H1 (cell line): ENCODE measurements around the gene HHAT. TPM values are rescaled to one million over a fixed set of nuclear protein-coding genes. Genes with fewer than 3 reads are reported as not detected.

Source experiments
- CTCF ChIA-PET: fragments of 300-600 bp; sonication (Branson Sonifier 250); formaldehyde crosslinking; loops from one replicate; lab custom pipeline; 2021; ENCODE audit not compliant: partially characterized antibody; lab: Charles Lee
- POLR2A ChIA-PET: fragments of 300-600 bp; sonication (Branson Sonifier 250); formaldehyde crosslinking; loops from one replicate; lab custom pipeline; 2021; ENCODE audit warnings: inconsistent platforms; ENCODE audit not compliant: partially characterized antibody; lab: Charles Lee
- DNase-seq, 2 experiments: peaks; one replicate each; pipeline versions ENCODE4 v3.0.0 to v3.0.0-alpha.2; 2010 to 2022; ENCODE audit warnings: low spot score in 2 of 2, low read depth in 1 of 2, mixed read lengths in 1 of 2
- FAIRE-seq: peaks from 2 replicates; lab custom pipeline; 2011; peaks lifted over from hg19 to GRCh38; lab: Jason Lieb, UNC
- H2AFZ ChIP-seq: 2 replicates; pipeline ENCODE4 v1.8.1; 2012; ENCODE audit warnings: low read length, inconsistent platforms
- H2AK5ac ChIP-seq: 2 replicates; pipeline ENCODE4 v1.6.1; 2013; ENCODE audit warnings: low read depth, low read length
- H2BK120ac ChIP-seq: replicated peaks from 2 replicates; pipeline ENCODE3; 2013; ENCODE audit warnings: low read depth, low read length, inconsistent platforms
- H2BK12ac ChIP-seq: 2 replicates; pipeline ENCODE4 v1.6.1; 2013; ENCODE audit warnings: low read depth, low read length
- H2BK15ac ChIP-seq: 2 replicates; pipeline ENCODE4 v1.6.1; 2013; ENCODE audit warnings: low read length
- H2BK20ac ChIP-seq: 2 replicates; pipeline ENCODE4 v1.6.1; 2013; ENCODE audit warnings: low read length
- H2BK5ac ChIP-seq: 2 replicates; pipeline ENCODE4 v1.6.1; 2013; ENCODE audit warnings: low read depth, low read length
- H3K14ac ChIP-seq: 2 replicates; pipeline ENCODE4 v1.6.1; 2013; ENCODE audit warnings: inconsistent platforms; ENCODE audit not compliant: insufficient read length
- H3K18ac ChIP-seq: 2 replicates; pipeline ENCODE4 v1.6.1; 2013; ENCODE audit warnings: low read length; ENCODE audit errors: extremely low read depth
- H3K23ac ChIP-seq: 2 replicates; pipeline ENCODE4 v1.6.1; 2013; ENCODE audit warnings: inconsistent platforms; ENCODE audit not compliant: insufficient read length
- H3K23me2 ChIP-seq: 2 replicates; pipeline ENCODE4 v1.6.1; 2013; ENCODE audit warnings: low read depth, low read length
- H3K27ac ChIP-seq: 2 replicates; pipeline ENCODE4 v1.6.1; 2011; ENCODE audit warnings: low read depth, low read length, inconsistent platforms
- H3K27me3 ChIP-seq, 4 experiments: replicated peaks in 1 of 4; 1 replicate in 1 of 4; 2 replicates in 3 of 4; pipeline versions ENCODE4 v1.6.1 to v1.8.1; 2011 to 2013; ENCODE audit warnings: low read length in 3 of 4, mild to moderate bottlenecking in 3 of 4, inconsistent platforms in 2 of 4, mixed read lengths in 2 of 4, moderate library complexity in 1 of 4; ENCODE audit not compliant: control insufficient read depth in 3 of 4, insufficient read depth in 3 of 4; ENCODE audit errors: extremely low read depth in 1 of 4
- H3K36me3 ChIP-seq, 4 experiments: 2 replicates each; pipeline versions ENCODE4 v1.6.1 to v1.8.1; 2011 to 2013; ENCODE audit warnings: mild to moderate bottlenecking in 4 of 4, low read length in 3 of 4, moderate library complexity in 2 of 4, control low read depth in 1 of 4, inconsistent platforms in 1 of 4; ENCODE audit not compliant: insufficient read depth in 4 of 4, control insufficient read depth in 2 of 4
- H3K4ac ChIP-seq: replicated peaks from 2 replicates; pipeline ENCODE3; 2013; ENCODE audit warnings: low read length, low read depth, mixed read lengths, inconsistent platforms; ENCODE audit not compliant: insufficient read length
- H3K4me1 ChIP-seq, 4 experiments: replicated peaks in 1 of 4; 1 replicate in 1 of 4; 2 replicates in 3 of 4; pipeline versions ENCODE4 v1.6.1 to v1.8.1; 2011 to 2013; ENCODE audit warnings: low read length in 3 of 4, inconsistent platforms in 2 of 4, mixed read lengths in 1 of 4; ENCODE audit not compliant: insufficient read depth in 4 of 4, control insufficient read depth in 3 of 4
- H3K4me2 ChIP-seq, 2 experiments: 2 replicates each; pipeline versions ENCODE4 v1.6.1 to v1.8.1; 2011 to 2013; ENCODE audit warnings: low read depth in 2 of 2, low read length in 2 of 2, control low read depth in 1 of 2, inconsistent platforms in 1 of 2, mild to moderate bottlenecking in 1 of 2; ENCODE audit not compliant: insufficient read depth in 1 of 2
- H3K4me3 ChIP-seq, 4 experiments: fragments of 200-600, 300-600 bp in 1 of 4; sonication (generic), shearing (Covaris generic), sonication (Bioruptor Twin) in 1 of 4; 2 replicates each; pipeline versions ENCODE4 v1.5.1 to v1.8.1; 2011 to 2016; ENCODE audit warnings: low read length in 4 of 4, low read depth in 3 of 4, control low read depth in 2 of 4, inconsistent platforms in 2 of 4, mild to moderate bottlenecking in 2 of 4, mixed read lengths in 1 of 4, moderate library complexity in 1 of 4; ENCODE audit not compliant: insufficient read depth in 2 of 4; ENCODE audit errors: extremely low read depth in 1 of 4
- H3K56ac ChIP-seq: replicated peaks from 2 replicates; pipeline ENCODE3; 2013; ENCODE audit warnings: low read depth, mild to moderate bottlenecking, mixed read lengths, low read length, inconsistent platforms; ENCODE audit not compliant: insufficient read length
- H3K79me1 ChIP-seq: 2 replicates; pipeline ENCODE4 v1.6.1; 2013; ENCODE audit warnings: low read depth, low read length, control low read depth
- H3K79me2 ChIP-seq, 2 experiments: 2 replicates each; pipeline versions ENCODE4 v1.6.1 to v1.8.1; 2012 to 2013; ENCODE audit warnings: low read length in 2 of 2, mild to moderate bottlenecking in 2 of 2, inconsistent platforms in 1 of 2; ENCODE audit not compliant: insufficient read depth in 2 of 2, control insufficient read depth in 1 of 2
- H3K9ac ChIP-seq, 4 experiments: replicated peaks in 1 of 4; 1 replicate in 1 of 4; 2 replicates in 3 of 4; pipeline versions ENCODE4 v1.6.1 to v1.8.1; 2011 to 2013; ENCODE audit warnings: low read depth in 3 of 4, low read length in 3 of 4, control low read depth in 2 of 4, mild to moderate bottlenecking in 2 of 4, moderate library complexity in 2 of 4, inconsistent platforms in 1 of 4; ENCODE audit errors: extremely low read depth in 1 of 4
- H3K9me3 ChIP-seq, 2 experiments: 2 replicates each; pipeline versions ENCODE4 v1.6.1 to v1.8.1; 2012 to 2013; ENCODE audit warnings: mild to moderate bottlenecking in 2 of 2, moderate library complexity in 2 of 2, control low read depth in 1 of 2, inconsistent platforms in 1 of 2, low read depth in 1 of 2, low read length in 1 of 2, mixed read lengths in 1 of 2; ENCODE audit not compliant: insufficient read depth in 2 of 2
- H4K20me1 ChIP-seq, 2 experiments: replicated peaks in 1 of 2; 2 replicates each; pipeline versions ENCODE3 to v1.8.1; 2011 to 2013; ENCODE audit warnings: inconsistent platforms in 2 of 2, low read length in 2 of 2, mild to moderate bottlenecking in 1 of 2; ENCODE audit not compliant: insufficient read depth in 2 of 2, control insufficient read depth in 1 of 2
- H4K5ac ChIP-seq: 2 replicates; pipeline ENCODE4 v1.6.1; 2013; ENCODE audit warnings: low read length, low read depth, mixed read lengths, inconsistent platforms; ENCODE audit not compliant: insufficient read length
- H4K8ac ChIP-seq: 2 replicates; pipeline ENCODE4 v1.8.0; 2013; ENCODE audit warnings: mild to moderate bottlenecking, moderate library complexity, low read length, inconsistent platforms; ENCODE audit not compliant: insufficient read depth; ENCODE audit errors: extremely low read depth
- H4K91ac ChIP-seq: replicated peaks from 2 replicates; pipeline ENCODE3; 2013; ENCODE audit warnings: low read length, mixed read lengths, inconsistent platforms; ENCODE audit not compliant: insufficient read length
- BACH1 ChIP-seq: IDR thresholded peaks from 2 replicates; pipeline ENCODE4 v1.6.1; 2012; ENCODE audit warnings: low read length, improper control_type of control experiment
- CEBPB ChIP-seq: IDR thresholded peaks from 2 replicates; pipeline ENCODE4 v1.6.1; 2012; ENCODE audit warnings: low read depth, low read length
- E2F6 ChIP-seq: IDR thresholded peaks from 2 replicates; pipeline ENCODE4 v1.6.1; 2012; ENCODE audit warnings: inconsistent platforms
- SIX5 ChIP-seq: IDR thresholded peaks from 2 replicates; pipeline ENCODE4 v1.6.1; 2011; ENCODE audit warnings: mild to moderate bottlenecking, low read depth, low read length
- TCF12 ChIP-seq: IDR thresholded peaks from 2 replicates; pipeline ENCODE4 v1.6.1; 2011; ENCODE audit warnings: low read depth, mild to moderate bottlenecking, low read length
- USF2 ChIP-seq: IDR thresholded peaks from 2 replicates; pipeline ENCODE4 v1.6.1; 2011; ENCODE audit warnings: low read length, improper control_type of control experiment
- WGBS, 2 experiments: shearing (Covaris generic) in 1 of 2; methylation state at CpG; one replicate each; pipeline versions ENCODE4 v1.1.6 to v1.1.7; 2013 to 2015; ENCODE audit warnings: low lambda C conversion rate in 2 of 2, mixed read lengths in 2 of 2, inconsistent platforms in 1 of 2, low coverage in 1 of 2, missing lambda C conversion rate in 1 of 2; ENCODE audit not compliant: insufficient replicate concordance in 2 of 2, insufficient coverage in 1 of 2, insufficient read length in 1 of 2; ENCODE audit errors: extremely low coverage in 1 of 2, missing lambda C conversion rate in 1 of 2; 5-methylcytosine and 5-hydroxymethylcytosine counted together
- polyA plus RNA-seq, 7 experiments: library from polyadenylated mRNA; depleted of rRNA in 3 of 7; stranded (reverse) in 5 of 7; unstranded in 2 of 7; fragments of >200 nt in 5 of 7; fragments of 200-250 nt in 2 of 7; gene quantifications; 1 replicate in 5 of 7; 2 replicates in 1 of 7; 4 replicates in 1 of 7; pipeline versions ENCODE4 v1.2.1 to v1.2.3, GENCODE V29; 2011 to 2013; ENCODE audit warnings: missing spikeins in 2 of 7, mixed read lengths in 2 of 7
- total RNA-seq: library from RNA; stranded (reverse); fragmentation: NEBNext Ultra II Directional; extraction: Animal tissue kit (Norgen Biotek cat#: 25700); gene quantifications from 2 replicates; pipeline ENCODE4 v1.2.1, GENCODE V29; 2021

Gene HHAT
- total and polyA plus RNA-seq, 2 of the 8 experiments (the other 6 are each of a cell fraction or from before 2014, with no cell fraction given), result 0.15 to 0.51 TPM

GRCh38 chr1:210467440-210468043 is 138.8 kb downstream of the HHAT start:
- TF ChIP-seq E2F6 (no peak), CEBPB (peak; percentile 39; the same call in 1 of the 2 replicates), USF2 (no peak), TCF12 (no peak), BACH1 (no peak), SIX5 (no peak)
- TF ChIP-seq, all 59 proteins: peak for 1
- Histone ChIP-seq H4K91ac (no peak overlapping the region), H3K14ac (no peak overlapping the region), H2AK5ac (no peak overlapping the region), H3K27me3 (no peaks in the 10 kb centered on the region), H2BK12ac (no peak overlapping the region), H3K4me3 (no peak overlapping the region), H2BK120ac (no peak overlapping the region), H4K20me1 (no peaks in the 10 kb centered on the region), H2BK15ac (no peak overlapping the region), H3K23ac (no peak overlapping the region), H4K5ac (no peak overlapping the region), H3K27ac (no peak overlapping the region), H3K4me2 (no peak overlapping the region), H3K79me2 (no peaks in the 10 kb centered on the region), H4K8ac (no peak overlapping the region), H2AFZ (peak overlapping the region; percentile 20; the same call in 1 of the 2 replicates), H3K18ac (no peak overlapping the region), H3K23me2 (no peaks in the 10 kb centered on the region), H3K4ac (no peak overlapping the region), H3K4me1 (peaks cover 0 to 2% (median 0%) of the 10 kb centered on the region in 4 experiments; a peak in 1 of 7 replicates), H3K79me1 (no peaks in the 10 kb centered on the region), H3K56ac (no peak overlapping the region), H3K36me3 (no peaks in the 10 kb centered on the region; a peak in 1 of 8 replicates), H2BK5ac (no peak overlapping the region), H2BK20ac (no peak overlapping the region), H3K9me3 (no peaks in the 10 kb centered on the region), H3K9ac (no peak overlapping the region)
- POLR2A ChIA-PET, result no interaction called here
- CTCF ChIA-PET, result interaction anchor here (0.8 to 1.0 kb wide), 2 partner anchors 132 to 668 kb away, joined by 3 to 4 read pairs; no protein-coding TSS in a partner anchor
- DNase-seq, result no peak
- FAIRE-seq, result no peak
- whole genome bisulfite sequencing, 2 experiments, result 97% methylated on average over 2 of the region's 2 CpGs; no CpG with 5 or more reads in 1 of the 2 experiments
